ENCODE data around the gene ANKRD44.
A peak's percentile ranks its signal among the peaks of the same experiment; 100 is the strongest.
"Not testable (repeated sequence)": the region's sequence is repeated elsewhere in the genome, so short reads cannot be mapped to it uniquely, and the experiment has no call there.

ANKRD44 gene

DNA sequence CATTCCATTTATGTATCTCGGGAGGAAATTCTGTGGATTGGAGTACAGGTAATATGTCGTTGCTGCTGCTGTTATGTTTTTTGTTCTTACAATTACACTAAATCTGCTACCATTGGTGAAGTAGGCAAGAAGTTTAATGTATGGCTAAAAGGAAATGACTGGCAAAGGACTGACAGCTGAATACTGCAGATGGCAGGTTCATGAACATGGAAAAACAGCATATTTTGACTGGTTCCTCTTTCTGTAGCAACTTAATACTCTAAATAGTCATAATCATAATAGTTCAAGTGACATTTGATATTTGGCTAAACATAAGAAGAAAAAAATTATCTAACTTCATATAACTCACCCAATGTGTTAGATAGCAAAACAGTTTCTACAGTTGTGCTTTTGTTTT, 299.6 kb downstream of the ANKRD44 start:
- DNase-seq (ENCODE audit: low read depth, low spot score): no peak
- H3K4me3 ChIP-seq (ENCODE audit: low read depth, low read length): no peak overlapping the region
- TF ChIP-seq, protein P1, sequence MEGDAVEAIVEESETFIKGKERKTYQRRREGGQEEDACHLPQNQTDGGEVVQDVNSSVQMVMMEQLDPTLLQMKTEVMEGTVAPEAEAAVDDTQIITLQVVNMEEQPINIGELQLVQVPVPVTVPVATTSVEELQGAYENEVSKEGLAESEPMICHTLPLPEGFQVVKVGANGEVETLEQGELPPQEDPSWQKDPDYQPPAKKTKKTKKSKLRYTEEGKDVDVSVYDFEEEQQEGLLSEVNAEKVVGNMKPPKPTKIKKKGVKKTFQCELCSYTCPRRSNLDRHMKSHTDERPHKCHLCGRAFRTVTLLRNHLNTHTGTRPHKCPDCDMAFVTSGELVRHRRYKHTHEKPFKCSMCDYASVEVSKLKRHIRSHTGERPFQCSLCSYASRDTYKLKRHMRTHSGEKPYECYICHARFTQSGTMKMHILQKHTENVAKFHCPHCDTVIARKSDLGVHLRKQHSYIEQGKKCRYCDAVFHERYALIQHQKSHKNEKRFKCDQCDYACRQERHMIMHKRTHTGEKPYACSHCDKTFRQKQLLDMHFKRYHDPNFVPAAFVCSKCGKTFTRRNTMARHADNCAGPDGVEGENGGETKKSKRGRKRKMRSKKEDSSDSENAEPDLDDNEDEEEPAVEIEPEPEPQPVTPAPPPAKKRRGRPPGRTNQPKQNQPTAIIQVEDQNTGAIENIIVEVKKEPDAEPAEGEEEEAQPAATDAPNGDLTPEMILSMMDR (IDR thresholded peaks at IDR 0.05; ENCODE audit: insufficient read depth, low read length, missing control alignments): no peak
- ChIA-PET CTCF (interaction anchor here (0.9 to 3.8 kb wide), 23 partner anchors 9 to 505 kb away, joined by 3 to 22 read pairs (median 5); partner anchors contain the start of gene GTF3C3), POLR2A (no interaction called here)

DNA sequence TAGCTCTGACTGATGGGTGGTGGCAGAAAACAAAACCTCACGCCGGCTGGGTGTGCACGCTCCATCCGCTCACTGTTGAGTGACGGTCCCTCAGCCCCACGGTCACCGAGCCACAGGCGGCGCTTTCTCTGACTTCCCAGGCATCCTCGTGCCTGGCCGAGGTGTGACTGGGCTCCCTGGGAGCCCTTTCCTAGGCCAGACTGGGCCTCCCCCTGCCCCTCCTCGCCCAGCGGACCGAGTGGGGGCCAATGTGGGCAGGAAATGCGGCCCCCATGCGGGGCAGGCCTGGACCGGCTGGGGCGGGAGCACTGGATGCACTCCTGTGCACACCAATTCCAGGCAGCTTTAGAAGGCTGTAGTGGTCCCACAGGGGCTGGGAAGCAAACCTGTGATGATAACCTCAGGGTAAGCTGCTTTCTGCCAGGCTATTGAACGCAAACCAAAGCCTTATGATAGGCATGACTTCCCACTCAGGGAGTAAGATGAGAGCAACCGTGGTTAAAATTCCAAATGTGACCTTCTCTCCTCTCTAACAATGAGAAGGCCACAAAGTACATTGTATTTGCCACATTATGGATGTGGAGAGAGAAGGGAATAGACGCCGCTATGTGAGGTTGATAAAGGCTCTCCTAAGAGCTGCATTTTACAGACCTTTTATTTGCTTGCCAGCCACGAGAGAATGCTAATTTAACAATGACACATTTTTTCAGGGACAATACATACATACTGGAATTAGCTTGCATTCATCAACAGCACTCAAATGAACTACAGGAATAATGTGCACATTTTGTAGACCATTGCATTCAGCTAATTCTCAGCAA, 300.2 kb downstream of the ANKRD44 start:
- TF ChIP-seq, protein P1 (IDR thresholded peaks at IDR 0.05; ENCODE audit: insufficient read depth, low read length, missing control alignments): no peak
- no peak for DNase-seq (ENCODE audit: low read depth, low spot score)
- H3K4me3 ChIP-seq (ENCODE audit: low read depth, low read length): no peak overlapping the region
- ChIA-PET POLR2A (no interaction called here), CTCF (interaction anchor here (0.9 to 3.8 kb wide), 15 partner anchors 8 to 506 kb away, joined by 3 to 22 read pairs (median 5); partner anchors contain the start of gene GTF3C3)

DNA sequence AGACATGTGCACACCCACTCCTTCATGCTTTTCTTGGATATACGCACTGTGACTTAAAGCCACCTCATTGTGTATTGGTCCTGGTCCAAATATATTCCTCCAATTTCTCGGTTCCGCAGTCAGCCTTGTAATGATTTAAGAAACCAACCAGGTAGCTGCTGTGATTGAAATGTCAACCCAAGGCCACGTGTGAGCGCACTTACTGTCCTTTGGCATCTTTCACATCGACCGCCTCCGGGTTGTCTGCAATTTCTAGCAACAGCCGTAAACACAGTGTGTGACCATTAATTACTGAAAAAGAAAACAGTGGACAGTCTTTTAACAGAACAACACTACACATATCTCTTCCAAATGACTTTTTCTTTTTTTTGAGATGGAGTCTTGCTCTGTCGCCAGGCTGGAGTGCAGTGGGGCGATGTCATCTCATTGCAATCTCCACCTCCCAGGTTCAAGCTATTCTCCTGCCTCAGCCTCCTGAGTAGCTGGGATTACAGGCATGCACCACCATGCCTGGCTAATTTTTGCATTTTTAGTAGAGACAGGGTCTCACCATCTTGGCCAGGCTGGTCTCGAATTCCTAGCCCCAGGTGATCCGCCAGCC, 301.7 kb downstream of the ANKRD44 start:
- CTCF ChIA-PET: interaction anchor here (1.2 to 3.8 kb wide), 3 partner anchors 11 to 209 kb away, joined by 3 to 22 read pairs (median 4); partner anchors contain the start of gene GTF3C3
- POLR2A ChIA-PET: not testable (repeated sequence)

DNA sequence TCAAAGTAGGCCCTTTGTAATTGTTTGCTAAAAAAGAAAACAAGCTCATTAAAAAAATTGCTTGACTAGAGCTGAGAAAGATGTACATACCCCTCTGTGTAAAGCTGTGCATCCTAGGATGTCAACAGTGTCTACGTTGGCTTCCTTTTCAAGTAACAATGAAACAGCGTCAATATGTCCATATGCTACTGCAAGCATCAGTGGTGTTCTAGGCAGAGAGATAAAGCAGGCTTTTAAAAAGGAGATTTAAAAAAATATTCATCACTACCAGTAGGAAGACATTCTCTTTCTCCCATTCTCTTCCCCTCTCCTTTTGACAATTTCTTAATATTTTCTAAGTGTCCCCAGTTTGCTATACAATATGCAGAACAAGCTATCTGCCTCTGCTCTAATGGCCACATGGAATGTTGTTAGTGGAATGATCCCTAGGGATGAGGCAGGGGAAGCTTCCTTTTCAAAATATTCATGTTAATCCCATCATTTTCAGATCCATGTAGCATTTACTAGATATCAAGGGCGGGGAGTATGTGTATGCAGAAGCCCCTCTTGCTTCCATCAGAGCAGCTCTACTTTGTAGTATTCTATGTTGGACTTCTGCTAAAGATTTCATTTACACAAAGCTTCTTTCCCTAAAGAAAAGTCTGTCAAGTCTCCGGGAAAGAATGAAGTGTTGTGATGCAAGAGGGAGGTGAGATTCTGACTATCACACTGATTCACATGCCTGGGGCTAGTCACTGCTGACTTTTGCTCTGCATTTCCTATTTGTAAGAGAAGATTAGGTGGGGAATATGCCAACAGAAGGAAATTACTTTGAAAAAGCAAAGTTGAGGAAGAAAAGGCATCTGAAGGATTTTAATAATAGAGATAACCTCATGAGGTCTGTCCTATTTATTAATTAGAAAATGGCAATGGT, 302.6 kb downstream of the ANKRD44 start:
- peak; percentile 17 for DNase-seq (ENCODE audit: low read depth, low spot score)
- ChIA-PET CTCF (no interaction called here), POLR2A (no interaction called here)
- H3K4me3 ChIP-seq (ENCODE audit: low read depth, low read length): no peak overlapping the region
- TF ChIP-seq, protein P1 (IDR thresholded peaks at IDR 0.05; ENCODE audit: insufficient read depth, low read length, missing control alignments): no peak

More for the DNA sequence above, 301.7 kb downstream of the ANKRD44 start:
- DNase-seq (ENCODE audit: low read depth, low spot score); H3K4me3 ChIP-seq (ENCODE audit: low read depth, low read length): not testable (repeated sequence)

DNA sequence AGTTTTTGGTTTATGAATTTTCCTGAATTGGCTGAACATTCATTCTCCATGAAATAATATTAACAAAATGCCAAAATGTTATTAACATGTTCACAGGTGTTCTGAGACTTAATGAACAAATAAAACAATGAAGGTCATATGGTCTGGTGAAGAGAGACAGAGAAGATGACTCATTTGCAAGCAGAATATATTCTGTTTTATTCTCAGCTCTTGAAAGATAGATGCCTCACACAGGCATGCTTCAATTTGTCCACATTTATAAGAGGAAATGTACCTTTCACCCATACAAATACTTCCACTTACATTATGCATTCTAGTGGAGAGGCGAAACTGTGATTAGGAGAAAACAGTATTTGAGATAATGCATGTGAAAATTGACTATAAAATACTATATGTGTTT, 308.7 kb downstream of the ANKRD44 start:
- ChIA-PET POLR2A (no interaction called here), CTCF (interaction anchor here (1.2 to 3.1 kb wide), 2 partner anchors 10 to 14 kb away, joined by 4 to 20 read pairs; no protein-coding TSS in a partner anchor)
- DNase-seq (ENCODE audit: low read depth, low spot score): no peak
- no peak overlapping the region for H3K4me3 ChIP-seq (ENCODE audit: low read depth, low read length)
- TF ChIP-seq, protein P1 (IDR thresholded peaks at IDR 0.05; ENCODE audit: insufficient read depth, low read length, missing control alignments): no peak

DNA sequence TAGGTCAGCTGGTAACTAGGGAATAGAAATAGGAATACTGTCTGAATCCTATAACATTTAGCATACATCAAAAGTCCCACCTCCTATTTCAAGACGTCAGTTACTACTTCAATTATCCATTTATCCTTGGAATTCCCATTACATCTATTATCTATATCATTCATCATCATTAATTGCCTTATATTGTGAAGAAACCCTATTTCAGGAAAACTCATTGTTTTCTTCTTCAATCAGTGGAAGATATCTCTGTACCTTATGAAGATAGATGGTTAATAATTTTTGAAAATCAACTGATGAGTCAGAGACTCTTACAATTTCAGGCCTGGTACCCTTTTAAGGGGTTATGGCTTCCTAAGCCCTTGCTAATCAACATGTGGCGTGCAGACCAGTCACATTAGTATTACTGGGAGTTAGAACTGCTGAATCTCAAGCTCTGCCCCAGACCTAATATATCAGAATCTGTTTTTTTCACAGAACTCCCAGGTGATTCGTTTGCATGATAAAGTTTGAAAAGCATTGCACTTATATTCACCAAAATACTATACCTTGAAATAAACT, 314.7 kb downstream of the ANKRD44 start:
- TF ChIP-seq, protein P1 (IDR thresholded peaks at IDR 0.05; ENCODE audit: insufficient read depth, low read length, missing control alignments): no peak
- no peak for DNase-seq (ENCODE audit: low read depth, low spot score)
- H3K4me3 ChIP-seq (ENCODE audit: low read depth, low read length): no peak overlapping the region
- ChIA-PET POLR2A (no interaction called here), CTCF (interaction anchor here (1.0 kb wide), 1 partner anchor 16 kb away, joined by 3 read pairs; no protein-coding TSS in a partner anchor)

All from AG04449 (cell line).